Measurements from ENCODE around the gene TEX53. TPM values are rescaled to one million over a fixed set of nuclear protein-coding genes. Genes with fewer than 3 reads are reported as not detected.

TEX53 gene
- total RNA-seq = not detected

DNA sequence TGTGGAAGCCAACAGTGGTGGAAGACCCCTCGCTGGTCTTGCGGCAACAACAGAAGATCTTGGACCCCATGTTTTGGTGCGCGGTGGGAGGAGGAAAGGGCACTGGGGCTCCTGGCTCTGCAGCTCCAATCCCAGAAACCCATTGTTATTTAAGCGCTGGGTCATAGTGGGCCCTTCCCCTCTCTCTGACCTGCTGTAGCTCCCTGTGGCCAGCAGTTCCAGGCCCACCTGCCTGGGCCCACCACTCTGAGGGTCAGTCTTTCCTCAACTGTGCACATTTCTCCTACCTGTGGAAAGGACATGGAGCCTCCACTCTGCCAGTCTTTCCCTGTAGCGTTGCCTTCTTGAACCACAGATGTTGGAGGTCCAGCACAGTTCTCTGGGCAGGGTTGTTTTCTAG lies at the start of gene TEX53:
Gene TEX53, minus strand, starts transcription at position 101 of the 400 bp plus-strand sequence. Its CDS starts 31 bp downstream, at position 70.
- DNase-seq (ENCODE audit: low spot score) (no peak), ATAC-seq (ENCODE audit: insufficient number of reproducible peaks, low FRiP score, low read depth) (no peak)
- Histone ChIP-seq H3K27me3 (replicated peaks; ENCODE audit: insufficient read depth) (no peaks in the 10 kb centered on the region), H3K4me1 (ENCODE audit: control insufficient read depth in 1 of 2, low read depth in 2 of 2) (no peaks in the 10 kb centered on the region), H3K27ac (no peak within 1 kb of the TSS), H3K4me3 (no peak within 1 kb of the TSS), H3K9me3 (no peaks in the 10 kb centered on the region), H3K36me3 (no peaks in the 10 kb centered on the region)
- no peak for TF ChIP-seq CTCF (IDR thresholded peaks at IDR 0.05)

DNA sequence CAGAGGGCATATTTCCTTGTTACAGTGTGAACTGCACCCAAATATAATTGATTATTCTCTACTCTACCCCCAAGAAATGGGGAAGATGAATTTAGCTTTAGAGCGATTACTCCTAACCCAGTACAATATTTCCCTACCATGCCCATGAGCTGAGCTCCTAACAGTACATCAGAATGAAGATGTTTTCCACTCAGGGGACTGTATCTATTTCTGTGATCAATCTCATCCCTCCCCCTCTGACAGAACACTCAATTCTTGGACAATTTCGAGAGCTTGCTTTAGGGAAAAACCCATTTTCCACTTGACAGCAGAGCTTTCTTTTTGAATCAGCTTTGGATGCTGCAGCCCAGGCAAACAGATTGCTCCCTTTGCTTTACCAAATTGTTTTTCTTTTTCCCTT lies 49.1 kb upstream of the TEX53 start:
- Histone ChIP-seq H3K36me3 (no peaks in the 10 kb centered on the region), H3K4me3 (no peak overlapping the region), H3K4me1 (ENCODE audit: control insufficient read depth in 1 of 2, low read depth in 2 of 2) (no peaks in the 10 kb centered on the region), H3K27ac (no peak overlapping the region), H3K27me3 (replicated peaks; ENCODE audit: insufficient read depth) (no peaks in the 10 kb centered on the region), H3K9me3 (no peaks in the 10 kb centered on the region)
- ATAC-seq (ENCODE audit: insufficient number of reproducible peaks, low FRiP score, low read depth) (no peak), DNase-seq (ENCODE audit: low spot score) (no peak)
- TF ChIP-seq CTCF (IDR thresholded peaks at IDR 0.05) = no peak

- ATAC-seq (ENCODE audit: insufficient number of reproducible peaks, low FRiP score, low read depth) = no peak
These were observed 44.4 kb upstream of the TEX53 start for GRCh38 chr9:114701988-114702387.

GRCh38 chr9:114697951-114698351 lies 40.3 kb upstream of the TEX53 start:
- ATAC-seq (ENCODE audit: insufficient number of reproducible peaks, low FRiP score, low read depth) (no peak), DNase-seq (ENCODE audit: low spot score) (no peak)
- Histone ChIP-seq H3K4me3 (no peak overlapping the region), H3K4me1 (ENCODE audit: control insufficient read depth in 1 of 2, low read depth in 2 of 2) (no peaks in the 10 kb centered on the region), H3K9me3 (no peaks in the 10 kb centered on the region), H3K36me3 (no peaks in the 10 kb centered on the region), H3K27me3 (replicated peaks; ENCODE audit: insufficient read depth) (no peaks in the 10 kb centered on the region), H3K27ac (no peak overlapping the region)
- TF ChIP-seq CTCF (IDR thresholded peaks at IDR 0.05) = no peak

More at GRCh38 chr9:114701988-114702387, 44.4 kb upstream of the TEX53 start:
- Histone ChIP-seq H3K36me3 (no peaks in the 10 kb centered on the region), H3K9me3 (no peaks in the 10 kb centered on the region), H3K4me3 (no peak overlapping the region), H3K4me1 (ENCODE audit: control insufficient read depth in 1 of 2, low read depth in 2 of 2) (no peaks in the 10 kb centered on the region), H3K27me3 (replicated peaks; ENCODE audit: insufficient read depth) (no peaks in the 10 kb centered on the region), H3K27ac (no peak overlapping the region)
- DNase-seq (ENCODE audit: low spot score) = no peak
- TF ChIP-seq CTCF (IDR thresholded peaks at IDR 0.05) = no peak

DNA sequence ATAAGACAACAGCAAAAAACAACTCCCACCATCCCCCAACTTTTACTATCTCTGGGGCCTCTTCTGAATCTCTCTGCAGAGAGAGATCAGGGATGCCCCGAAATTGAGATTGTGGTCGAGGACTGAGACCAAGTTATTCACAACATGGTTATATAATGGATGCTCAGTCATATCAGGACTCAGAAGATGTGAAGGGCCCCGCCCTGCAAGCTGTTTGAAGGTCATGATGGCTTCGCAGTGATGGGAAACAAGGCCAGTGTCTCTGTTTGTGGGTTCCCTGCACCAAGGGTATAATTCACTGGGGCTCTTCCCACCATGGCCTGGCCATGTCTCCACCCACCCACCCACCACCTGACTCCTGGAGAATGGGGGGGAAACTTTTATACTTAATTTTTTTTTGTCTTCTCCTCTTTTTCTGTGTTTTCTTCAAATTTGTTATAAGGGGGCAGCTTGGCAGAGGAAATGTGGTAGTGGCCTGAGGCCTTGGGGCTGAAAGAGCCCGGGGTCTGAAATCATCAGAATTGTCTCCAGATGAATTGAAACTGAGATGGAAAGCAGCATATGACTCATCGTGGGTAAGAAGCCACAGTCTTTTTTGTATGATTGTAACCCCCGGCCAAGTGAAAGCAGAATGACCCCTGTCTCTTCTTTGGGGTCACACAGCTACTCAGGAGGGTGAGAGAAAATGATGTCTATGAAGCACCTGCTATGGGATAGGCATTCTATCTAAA lies 39.4 kb upstream of the TEX53 start:
- DNase-seq (ENCODE audit: low spot score) = no peak
- H3K4me1 ChIP-seq (ENCODE audit: control insufficient read depth in 1 of 2, low read depth in 2 of 2) = no peaks in the 10 kb centered on the region
- no peak for ATAC-seq (ENCODE audit: insufficient number of reproducible peaks, low FRiP score, low read depth)

More for the DNA sequence above, 39.4 kb upstream of the TEX53 start:
- H3K9me3 ChIP-seq = no peaks in the 10 kb centered on the region
- H3K27ac ChIP-seq = no peak overlapping the region
- H3K4me3 ChIP-seq = no peak overlapping the region
- no peaks in the 10 kb centered on the region for H3K36me3 ChIP-seq
- no peaks in the 10 kb centered on the region for H3K27me3 ChIP-seq (replicated peaks; ENCODE audit: insufficient read depth)
- no peak for TF ChIP-seq CTCF (IDR thresholded peaks at IDR 0.05)

Data from thoracic aorta (tissue), 2 donors.